NCI-H1048 (cell line): ENCODE results near the gene MITD1.
"Not testable (repeated sequence)": the region's sequence is repeated elsewhere in the genome, so short reads cannot be mapped to it uniquely, and the experiment has no call there.

Source experiments
- DNase-seq: peaks from one replicate; lab custom pipeline; 2025; lab: John Stamatoyannopoulos, UW

Gene MITD1

GRCh38 chr2:99180755-99181623 is at the start of gene MITD1, which contains the start of gene MRPL30:
MITD1 (minus strand) TSS chr2:99181058; CDS start chr2:99180981, 77 bp downstream.
MRPL30 (plus strand) TSS chr2:99181184; CDS start chr2:99186204, 5,020 bp downstream.
- peak; percentile 89 for DNase-seq

DNA sequence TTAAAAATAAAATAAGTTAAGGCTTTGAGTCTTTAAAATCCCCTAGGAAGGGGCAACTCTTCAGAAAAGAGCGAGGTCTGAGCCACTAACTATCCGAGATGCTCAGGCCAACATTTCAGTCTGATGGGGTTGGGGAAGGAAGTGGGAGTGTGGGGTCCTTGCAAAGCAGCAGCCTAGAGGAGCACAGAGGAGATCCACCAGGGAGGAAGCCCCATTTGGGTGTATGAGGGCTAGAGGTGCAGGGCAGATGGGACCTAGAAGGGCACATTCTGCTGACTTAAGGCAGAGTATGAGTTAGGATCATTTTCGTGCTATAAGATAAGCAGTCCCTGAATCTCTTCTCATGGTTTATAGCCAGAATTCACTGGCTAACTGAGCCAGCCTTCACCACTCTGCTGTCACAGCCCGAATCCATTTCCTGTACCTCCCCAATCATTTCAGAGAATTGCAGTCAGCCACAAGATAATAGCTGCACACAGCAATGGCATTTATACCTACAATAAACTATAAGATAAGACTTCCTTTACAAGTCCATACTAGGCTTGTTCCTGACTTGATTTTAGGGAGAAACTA is 37.2 kb upstream of the MITD1 start:
- DNase-seq = no peak

GRCh38 chr2:99216096-99216495 is 35.2 kb upstream of the MITD1 start:
- no peak for DNase-seq

- DNase-seq = no peak
These were observed 24.6 kb upstream of the MITD1 start for GRCh38 chr2:99205491-99205890.

DNA sequence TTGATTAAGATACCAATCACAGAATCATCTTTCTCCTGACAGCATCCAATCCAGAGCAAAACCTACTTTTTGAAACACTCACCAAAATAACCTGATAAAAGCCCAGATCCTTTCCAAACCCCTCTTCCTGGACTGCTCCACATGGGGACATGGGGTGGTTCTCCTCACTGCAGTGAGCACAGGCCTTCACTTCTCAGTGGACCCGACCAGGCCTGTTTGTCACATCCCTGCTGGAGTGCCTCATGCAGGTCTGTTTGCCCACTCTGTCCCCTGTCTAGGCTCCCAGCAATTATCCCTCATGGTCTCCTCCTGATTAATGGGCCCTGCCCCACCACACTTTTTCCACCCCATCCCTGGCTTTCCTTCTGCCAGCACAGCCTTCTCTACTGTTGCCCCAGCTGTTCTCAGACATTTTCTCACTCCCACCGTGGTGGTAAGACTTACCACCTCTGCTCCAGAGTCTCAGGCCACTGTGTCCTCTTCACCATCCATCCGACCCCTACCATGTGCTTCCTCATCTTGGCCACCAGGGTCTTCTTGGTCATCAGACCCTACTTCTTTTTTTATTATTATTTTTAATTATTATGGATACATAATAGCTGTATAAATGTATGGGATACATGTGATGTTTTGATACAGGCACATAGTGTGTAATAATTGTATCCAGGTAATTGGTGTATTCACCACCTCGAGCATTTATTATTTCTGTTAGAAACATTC is 21.3 kb upstream of the MITD1 start:
- DNase-seq = no peak

- DNase-seq = no peak
These were observed 19.4 kb upstream of the MITD1 start for GRCh38 chr2:99200076-99200800.

DNA sequence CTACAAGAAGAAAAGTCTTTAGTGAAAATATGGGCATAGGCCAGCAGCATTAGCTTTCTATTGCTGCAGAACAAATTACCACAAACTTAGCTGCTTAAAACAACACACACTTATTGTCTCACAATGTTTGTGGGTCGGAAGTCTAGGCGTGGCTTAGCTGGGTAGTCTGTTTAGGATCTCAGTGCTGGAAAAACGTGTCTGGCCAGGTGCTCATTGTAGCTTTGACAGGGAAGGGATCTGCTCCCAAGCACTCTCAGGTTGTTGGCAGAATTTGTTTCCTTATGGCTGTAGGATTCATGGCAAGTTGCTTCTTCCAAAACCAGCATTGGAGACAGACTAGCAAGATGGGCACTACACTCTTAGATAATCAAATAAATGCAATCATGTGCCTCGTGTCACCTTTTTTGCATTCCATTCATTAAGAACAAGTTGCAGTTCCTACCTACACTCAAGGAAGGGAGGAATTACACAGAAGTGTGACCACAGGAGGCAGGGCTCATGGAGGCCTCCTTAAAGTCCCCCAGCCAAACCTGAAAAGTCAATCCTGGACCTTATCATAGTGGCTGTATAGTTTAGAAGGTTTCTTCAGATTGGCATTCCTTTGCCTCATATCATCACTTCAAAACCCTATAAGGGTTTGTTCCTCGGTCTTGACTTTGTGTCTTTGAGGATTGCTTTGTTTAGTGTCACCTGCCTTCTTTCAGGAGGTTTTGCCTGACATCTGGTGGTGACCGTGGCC is 17.4 kb upstream of the MITD1 start:
- DNase-seq = no peak

DNA sequence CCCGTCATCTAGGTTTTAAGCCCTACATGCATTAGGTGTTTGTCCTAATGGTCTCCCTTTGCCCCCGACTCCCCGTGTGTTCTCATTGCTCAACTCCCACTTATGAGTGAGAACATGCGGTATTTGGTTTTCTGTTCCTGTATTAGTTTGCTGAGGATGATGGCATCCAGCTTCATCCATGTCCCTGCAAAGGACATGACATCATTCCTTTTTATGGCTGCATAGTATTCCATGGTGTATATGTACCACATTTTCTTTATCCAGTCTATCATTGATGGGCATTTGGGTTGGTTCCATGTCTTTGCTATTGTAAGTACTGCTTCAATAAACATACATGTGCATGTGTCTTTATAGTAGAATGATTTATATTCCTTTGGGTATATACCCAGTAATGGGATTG is 11.5 kb upstream of the MITD1 start:
- not testable (repeated sequence) for DNase-seq

GRCh38 chr2:99190548-99190947 is 9.7 kb upstream of the MITD1 start:
- DNase-seq = no peak

- DNase-seq = no peak
These were observed 7.5 kb upstream of the MITD1 start for GRCh38 chr2:99188357-99188756.

DNA sequence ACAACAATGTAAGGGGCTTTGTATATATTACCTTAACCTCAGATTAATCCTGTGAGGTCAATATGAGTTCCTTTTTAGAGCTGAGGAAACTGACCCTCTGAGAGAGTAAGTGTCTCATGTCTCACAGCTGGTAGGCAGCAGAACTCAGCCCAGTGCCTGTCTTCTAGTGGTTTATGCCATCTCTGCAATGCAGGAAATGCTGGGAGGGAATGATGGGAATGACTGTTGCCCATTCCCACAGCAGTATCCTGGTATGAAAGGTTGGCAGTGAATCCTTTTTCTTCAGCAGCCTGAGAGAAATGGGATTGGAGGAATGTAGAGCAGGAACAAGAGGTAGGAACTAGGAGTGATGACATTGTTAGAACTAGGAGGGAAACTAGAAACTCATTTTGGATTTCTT is 6.2 kb upstream of the MITD1 start:
- DNase-seq = no peak

DNA sequence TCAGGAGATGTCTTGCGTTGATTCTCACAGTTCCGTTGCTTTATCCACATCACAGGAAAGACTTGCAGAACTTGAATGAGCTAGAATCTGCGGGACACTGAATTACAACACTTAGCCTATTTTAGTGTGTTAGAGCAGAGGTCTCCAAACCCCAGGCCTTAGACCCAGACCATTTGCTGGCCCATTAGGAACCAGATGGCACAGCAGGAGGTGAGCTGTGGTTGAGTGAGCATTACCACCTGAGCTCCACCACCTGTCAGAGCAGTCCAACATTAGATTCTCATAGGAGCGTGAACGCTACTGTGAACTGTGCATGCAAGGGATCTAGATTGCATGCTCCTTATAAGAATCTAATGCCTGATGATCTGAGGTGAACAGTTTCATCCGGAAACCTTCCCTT is 4.0 kb upstream of the MITD1 start:
- DNase-seq = no peak

- DNase-seq = no peak
These were observed 2.2 kb upstream of the MITD1 start for GRCh38 chr2:99183025-99183424.

DNA sequence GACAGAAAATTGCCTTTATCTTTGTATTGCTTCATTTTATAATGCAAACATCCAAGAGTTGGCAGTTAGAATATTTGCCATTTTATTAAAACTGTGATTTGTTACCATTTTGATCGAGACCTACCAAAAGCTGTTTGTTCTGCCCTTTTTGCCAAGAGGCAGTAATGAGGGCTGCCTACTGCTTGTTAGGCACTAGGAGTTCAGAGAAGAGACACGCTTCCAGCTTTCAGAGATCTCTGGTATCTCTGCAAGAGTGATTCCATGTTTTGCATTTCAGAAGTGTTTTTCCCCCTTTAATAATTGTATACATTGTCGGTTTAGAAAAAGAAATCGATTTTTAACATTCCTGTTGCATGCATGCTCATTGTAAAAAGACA is 754 bp upstream of the MITD1 start:
- no peak for DNase-seq

- no peak for DNase-seq
These were observed 9.3 kb downstream of the MITD1 start for GRCh38 chr2:99171377-99172140.

DNA sequence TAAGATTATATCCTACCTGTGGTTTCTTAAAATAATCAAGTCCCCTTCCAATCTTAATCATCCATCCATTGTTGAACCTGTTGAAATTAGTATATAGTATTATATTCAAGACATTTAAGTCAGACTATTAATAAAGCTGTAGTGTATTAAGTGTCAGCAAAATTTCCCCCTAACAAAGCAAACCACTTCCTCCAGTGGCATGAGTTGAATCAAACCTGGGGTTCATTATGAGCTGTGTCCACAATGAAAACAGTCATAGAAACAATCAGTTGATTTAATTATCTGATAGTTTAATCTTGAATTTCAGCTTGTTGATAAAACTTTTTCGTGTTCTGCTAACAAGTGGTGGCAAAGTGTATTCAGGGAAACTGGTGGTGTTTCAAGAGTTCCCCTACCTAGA is 11.3 kb downstream of the MITD1 start:
- no peak for DNase-seq

GRCh38 chr2:99166218-99166617 is 14.6 kb downstream of the MITD1 start:
- no peak for DNase-seq

DNA sequence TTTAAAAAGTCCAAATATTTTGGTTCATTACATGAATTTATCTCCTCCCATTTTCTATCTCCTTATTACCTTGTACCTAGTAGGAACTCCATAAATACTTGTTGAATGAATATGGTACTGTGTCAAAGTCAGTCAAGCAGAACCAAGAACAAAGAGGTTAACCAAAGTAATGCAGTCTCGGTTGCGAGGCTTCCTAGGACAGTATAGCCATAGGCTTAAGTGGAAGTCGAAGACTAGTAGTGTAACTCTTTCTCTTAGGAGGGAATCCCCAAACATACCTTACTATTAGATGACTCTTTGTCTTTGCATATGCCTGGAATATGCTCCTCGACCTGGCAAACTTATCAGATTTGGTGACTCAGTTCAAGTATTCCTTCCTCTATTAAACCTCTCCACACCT is 21.3 kb downstream of the MITD1 start:
- DNase-seq = no peak

DNA sequence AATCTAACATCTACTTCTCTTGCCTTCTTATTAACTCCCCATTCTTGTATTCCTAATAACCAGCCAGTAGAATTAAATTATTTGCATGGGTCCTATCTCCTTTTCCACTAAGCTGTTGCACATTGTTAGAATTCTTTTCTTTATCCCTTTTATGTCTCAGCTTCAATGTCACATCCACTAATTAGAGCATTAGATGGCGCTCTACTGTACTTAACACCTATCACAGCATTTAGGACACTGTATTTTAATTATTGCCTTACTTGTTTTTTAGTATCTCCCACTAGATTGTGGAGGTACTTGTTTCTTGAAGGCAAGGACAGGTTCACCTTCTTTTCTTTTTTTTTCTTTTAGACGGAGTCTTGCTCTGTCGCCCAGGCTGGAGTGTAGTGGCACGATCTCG is 22.3 kb downstream of the MITD1 start:
- no peak for DNase-seq

DNA sequence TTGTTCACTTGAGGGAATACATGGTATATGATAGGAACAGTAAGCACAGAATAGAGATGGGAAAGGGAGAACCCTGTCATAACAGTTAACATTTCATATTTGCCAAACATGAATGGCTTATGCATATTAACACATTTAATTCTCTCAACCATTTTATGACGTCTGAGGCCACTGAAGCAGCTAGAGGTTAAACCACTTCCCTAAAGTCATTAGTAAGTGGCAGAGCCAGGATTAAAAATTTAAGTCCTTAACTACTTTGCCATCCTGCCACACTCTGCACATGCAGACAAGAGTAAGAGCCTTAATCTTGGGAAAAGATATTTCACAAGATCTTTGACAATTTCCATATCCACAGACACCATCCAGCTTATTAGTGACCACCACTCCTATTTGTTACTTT is 24.0 kb downstream of the MITD1 start:
- no peak for DNase-seq
